GM18867 (cell line): ENCODE measurements around the gene CSH1.
A peak's percentile ranks its signal among the peaks of the same experiment; 100 is the strongest.
"Not testable (repeated sequence)": the region's sequence is repeated elsewhere in the genome, so short reads cannot be mapped to it uniquely, and the experiment has no call there.

Experiments used
- ATAC-seq: cut with Tn5 transposase; IDR thresholded peaks from one replicate; pipeline ENCODE4 v1.9.1; 2021; ENCODE audit warnings: mild to moderate bottlenecking, moderate library complexity; ENCODE audit not compliant: unreplicated experiment

The CSH1 gene

DNA sequence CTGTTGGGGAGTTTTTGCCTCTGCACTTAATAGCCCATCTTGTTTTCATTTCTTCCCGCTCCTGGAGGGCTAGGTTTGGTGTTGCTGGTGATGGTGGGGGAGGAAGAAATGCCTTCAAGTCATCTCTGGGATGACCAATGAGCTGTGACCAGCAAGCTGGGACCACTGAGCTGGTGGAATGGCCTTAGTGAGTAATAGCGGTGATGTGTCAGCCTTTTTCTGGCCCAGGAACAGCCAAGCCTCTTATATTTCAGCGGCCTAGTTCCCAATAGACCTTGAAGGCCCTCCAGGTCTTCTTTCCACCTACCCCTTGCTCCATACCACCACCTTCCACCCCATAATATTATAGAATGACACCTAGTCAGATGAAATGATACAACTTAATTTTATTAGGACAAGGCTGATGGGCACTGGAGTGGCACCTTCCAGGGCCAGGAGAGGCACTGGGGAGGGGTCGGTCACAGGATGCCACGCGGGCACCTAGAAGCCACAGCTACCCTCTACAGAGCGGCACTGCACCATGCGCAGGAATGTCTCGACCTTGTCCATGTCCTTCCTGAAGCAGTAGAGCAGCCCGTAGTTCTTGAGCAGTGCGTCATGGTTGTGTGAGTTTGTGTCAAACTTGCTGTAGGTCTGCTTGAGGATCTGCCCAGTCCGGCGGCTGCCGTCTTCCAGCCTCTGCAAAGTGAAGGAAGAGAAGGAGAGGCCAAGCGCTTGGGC, 24.6 kb downstream of the CSH1 start:
- not testable (repeated sequence) for ATAC-seq

DNA sequence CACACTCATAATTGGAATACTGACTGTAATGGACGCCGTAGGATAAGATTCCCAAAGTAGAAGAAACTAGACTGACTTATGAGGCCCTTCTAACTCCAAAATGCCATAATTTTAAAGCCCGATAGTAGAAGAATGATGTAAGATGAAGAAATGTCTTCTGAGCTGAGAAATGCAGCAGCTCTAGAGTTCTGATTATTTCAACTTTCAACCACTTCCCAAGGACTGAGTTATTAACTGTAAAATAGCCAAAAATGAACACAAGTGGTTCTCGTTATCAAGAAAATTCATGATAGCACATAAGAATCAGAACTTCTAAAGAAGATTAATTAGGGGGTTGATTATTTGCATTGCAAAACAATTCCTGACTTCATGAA, 26.1 kb downstream of the CSH1 start:
- ATAC-seq, result not testable (repeated sequence)

DNA sequence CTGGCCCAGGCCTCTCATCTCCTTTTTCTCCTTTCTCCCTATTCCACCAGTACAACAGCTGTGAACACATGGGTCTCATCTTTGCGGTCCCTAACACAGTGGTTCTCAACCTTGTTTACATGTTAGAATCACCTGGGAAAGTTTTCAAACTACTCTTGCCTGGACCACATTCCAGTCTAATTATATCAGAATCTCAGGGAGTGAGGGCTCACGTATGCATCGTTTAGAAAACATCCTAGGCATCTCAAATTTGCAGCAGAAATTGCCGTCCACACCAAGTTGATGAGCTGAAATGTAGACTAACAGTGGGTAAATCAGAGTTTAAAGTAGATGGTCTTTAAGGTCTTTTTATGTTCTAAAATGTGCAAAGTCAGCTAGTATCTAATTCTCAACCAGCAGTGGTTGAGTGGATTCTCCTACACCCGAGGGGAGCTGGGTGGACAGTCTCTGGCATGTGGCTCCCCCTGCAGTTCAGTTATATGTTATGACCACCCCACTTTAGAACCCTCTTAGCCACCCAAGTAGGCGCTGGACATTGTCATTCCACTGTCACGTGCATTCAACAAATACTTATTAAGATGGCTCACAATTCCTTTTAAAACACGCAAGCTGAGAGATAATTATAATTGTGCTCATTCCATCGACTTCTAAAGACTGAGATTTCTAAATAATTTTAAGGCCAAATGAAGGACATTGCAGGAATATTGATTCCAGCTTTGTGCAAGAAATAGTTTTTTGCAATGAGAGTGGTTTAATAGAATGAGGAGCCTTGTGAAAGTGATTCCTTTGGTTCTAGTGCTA, 26.7 kb downstream of the CSH1 start:
- not testable (repeated sequence) for ATAC-seq

DNA sequence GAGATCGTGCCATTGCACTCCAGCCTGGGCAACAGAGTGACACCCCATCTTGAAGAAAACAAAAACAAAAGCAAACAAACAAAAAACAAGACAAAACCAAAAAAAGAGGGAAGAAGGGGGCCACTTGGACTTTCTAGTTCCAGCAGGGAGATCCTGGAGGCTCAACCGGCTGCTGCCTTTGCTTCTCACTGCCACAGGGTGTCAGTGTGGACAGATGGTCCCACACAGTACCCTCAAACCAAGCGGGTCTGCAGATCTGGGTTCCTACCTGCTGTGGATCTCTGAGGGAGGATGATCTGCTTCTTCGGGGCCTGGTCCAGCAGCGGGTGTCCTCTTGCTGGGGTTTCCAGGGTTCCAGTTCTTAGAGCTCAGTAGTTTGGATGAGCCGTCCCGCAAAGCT, 29.7 kb downstream of the CSH1 start:
- ATAC-seq, result not testable (repeated sequence)

DNA sequence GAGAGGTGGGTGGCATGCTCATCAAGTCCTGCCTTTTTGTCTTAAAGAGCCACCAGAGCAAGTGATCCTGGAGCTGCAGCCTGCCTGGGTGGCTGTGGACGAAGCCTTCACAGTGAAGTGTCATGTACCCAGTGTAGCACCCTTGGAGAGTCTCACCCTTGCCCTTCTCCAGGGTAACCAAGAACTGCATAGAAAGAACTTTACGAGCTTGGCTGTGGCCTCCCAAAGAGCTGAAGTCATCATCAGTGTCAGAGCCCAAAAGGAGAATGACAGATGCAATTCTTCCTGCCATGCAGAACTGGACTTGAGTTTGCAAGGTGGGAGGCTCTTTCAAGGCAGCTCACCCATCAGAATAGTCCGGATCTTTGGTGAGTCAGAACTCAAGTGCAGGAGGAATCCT, 37.1 kb downstream of the CSH1 start:
- no peak for ATAC-seq

DNA sequence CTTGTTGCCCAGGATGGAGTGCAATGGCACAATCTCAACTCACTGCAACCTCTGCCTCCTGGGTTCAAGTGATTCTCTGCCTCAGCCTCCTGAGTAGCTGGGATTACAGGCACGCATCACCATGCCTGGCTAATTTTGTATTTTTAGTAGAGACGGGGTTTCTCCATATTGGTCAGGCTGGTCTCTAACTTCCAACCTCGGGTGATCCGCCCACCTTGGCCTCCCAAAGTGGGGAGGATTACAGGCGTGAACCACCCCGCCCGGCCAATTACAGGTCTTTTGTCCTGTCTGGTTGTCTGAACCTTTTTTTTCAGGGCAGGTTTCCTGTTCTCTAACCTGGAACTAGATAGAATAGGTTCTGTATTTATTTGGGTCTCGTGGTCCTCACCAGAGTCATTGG, 39.9 kb downstream of the CSH1 start:
- not testable (repeated sequence) for ATAC-seq

DNA sequence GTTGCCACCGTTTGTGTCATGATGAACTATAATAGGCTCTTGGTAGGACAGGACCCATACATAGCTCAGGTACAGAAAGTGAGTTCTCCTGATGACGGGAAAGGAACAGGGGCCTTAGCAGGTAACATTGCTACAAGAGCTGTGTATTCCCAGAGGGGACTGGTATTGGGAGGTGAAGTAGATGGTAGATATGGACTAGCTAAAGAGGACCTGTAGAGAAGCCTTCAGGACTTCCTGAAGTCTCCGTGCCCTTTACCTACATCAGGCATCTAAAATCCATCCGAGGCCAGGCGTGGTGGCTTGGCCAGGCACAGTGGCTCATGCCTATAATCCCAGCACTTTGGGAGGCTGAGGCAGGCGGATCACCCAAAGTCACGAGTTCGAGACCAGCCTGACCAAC, 41.2 kb downstream of the CSH1 start:
- no peak for ATAC-seq

DNA sequence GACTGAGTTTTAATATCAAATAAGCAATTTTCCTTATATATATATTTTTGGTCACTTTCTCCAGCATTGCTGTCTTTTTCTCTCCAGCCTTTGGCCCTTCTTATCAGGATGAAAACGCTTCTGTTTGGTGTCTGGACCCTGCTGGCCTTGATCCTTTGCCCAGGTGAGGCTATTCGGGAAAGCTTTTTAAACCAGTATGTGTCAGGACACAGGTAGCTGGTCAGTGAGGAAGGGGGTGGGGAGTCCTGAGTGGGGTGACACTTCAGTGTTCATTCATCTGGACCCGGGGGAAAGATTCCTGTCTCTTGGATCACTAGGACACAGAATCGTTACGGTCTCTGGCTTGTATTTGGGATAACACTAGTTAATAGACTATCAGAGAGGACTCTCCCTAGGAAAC, 41.7 kb downstream of the CSH1 start:
- ATAC-seq, result no peak

DNA sequence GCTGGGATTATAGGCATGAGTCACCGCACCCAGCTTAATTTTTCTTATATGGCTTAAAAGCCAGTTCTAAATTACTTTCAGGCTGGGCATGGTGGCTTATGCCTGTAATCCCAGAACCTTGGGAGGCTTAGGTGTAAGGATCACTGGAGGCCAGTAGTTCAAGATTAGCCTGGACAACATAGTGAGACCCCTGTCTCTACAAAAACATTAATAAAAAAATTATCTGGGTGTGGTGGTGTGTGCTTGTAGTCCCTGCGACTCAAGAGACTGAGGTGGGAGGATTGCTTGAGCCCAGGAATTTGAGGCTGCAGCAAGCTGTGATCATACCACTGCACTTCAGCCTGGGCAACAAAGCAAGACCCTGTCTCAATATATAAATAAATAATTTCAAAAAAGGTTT, 43.1 kb downstream of the CSH1 start:
- ATAC-seq, result no peak

DNA sequence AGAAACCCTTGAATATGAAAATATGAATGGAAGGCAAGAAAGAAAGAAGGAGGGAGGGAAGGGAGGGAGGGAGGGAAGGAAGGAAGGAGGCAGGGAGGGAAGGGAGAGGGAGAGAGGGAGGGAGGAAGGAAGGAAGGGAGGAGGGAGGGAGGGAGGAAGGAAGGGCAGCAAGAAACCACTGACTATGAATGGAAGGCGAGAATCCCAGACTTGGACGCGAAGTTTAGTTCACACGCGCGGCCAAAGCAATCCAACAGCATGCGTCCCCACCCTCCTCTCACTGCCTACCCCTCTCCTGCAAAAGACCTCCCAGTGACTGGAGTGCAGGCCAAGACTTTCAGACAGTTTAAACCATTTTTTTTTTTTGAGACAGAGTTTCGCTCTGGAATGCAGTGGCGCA, 46.0 kb downstream of the CSH1 start:
- no peak for ATAC-seq

DNA sequence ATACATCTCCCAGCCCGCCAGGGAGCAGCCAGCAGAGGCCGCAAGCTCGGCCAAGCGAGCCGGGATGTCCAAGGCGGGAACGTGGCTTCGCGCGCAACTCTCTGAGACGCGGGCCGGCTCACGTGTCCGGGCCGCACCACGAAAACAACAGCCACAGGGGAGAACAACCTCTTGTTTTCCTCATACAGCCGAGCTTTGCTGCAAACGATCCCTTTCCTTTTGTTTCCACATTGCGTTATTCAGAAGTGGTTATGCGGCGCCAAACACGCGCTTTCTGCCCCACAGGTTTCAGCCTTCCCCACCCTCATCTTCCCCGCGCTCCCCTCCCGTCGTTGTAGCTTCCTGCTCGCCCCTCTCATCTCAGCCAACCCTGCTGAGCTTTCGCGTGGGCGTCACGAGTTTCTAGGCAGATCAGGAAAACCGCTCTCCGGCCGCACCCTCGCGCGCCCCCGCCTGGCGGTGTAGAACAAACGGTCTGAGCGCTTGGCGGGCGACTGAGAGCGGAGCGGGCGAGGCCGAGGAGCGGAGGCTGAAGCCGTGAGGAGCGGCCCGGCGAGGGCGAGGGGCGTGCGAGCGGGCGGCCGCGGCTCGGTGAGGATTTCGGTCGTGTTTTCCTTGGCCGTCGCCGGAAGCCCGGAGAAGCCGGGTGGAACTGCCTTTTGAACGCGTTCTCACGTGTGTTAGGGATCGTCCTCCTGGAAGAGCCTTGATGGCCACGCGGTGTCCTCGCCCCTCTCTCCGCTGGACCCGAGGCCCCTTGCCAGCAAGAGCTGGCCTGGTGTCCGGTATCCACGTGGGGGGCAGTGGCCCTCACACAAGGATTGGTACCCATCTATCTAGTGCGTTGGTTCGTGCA, 47.3 kb downstream of the CSH1 start:
- ATAC-seq, result peak; percentile 85

DNA sequence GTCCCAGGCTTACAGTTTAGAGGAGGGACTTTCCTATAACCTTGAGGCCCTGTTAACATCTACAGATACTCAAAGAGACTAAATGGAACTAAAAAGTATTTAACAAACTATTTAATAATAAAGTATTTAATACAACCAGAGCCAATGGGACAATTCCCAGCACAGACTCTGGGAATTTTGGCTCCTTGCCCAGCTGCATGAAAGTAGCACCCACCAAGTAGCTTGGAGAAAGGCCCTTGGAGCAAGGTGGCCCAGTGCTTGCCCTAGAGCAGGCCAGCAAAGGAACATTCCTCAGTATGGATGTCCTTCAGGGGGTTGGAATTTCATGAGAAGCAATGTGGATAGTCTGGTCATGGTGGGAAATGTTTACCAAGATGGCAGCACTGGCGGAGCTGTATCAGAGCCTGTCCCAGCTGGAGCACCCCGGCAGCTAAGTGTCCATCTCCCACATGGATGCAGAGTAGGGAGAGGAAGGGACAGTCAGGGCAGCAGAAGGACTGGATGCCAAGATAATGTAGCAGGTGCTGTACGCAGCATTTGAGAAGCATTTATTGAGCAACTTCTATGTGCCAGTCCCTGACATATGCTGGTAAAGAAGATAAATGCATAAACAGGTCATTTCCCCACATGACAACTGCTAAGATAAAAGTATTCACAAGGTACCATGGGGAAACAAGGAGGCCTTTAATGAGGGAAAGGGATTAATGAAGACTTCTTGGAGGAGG, 48.7 kb downstream of the CSH1 start:
- ATAC-seq, result no peak

DNA sequence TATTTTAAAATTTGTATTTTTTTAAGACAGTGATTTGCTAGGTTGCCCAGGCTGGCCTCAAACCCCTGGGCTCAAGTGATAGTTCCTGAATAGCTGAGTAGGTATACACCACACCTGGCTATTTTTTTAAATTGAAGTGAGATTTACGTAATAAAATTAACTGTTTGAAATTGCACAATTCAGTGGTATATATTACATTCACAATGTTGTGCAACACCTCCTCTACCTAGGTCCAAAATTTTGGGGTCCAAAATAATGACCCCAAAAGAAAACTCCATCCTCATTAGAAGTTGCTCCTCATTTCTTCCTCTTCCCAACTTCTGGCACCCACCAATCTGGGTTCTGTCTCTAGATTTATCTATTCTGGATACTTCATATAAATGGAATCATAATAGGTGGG, 50.9 kb downstream of the CSH1 start:
- ATAC-seq, result no peak
